8988T (cell line): ENCODE data around the gene EHD1.

Experiments used
- DNase-seq: peaks from one replicate; pipeline ENCODE4 v3.0.0; 2011

Gene EHD1

DNA sequence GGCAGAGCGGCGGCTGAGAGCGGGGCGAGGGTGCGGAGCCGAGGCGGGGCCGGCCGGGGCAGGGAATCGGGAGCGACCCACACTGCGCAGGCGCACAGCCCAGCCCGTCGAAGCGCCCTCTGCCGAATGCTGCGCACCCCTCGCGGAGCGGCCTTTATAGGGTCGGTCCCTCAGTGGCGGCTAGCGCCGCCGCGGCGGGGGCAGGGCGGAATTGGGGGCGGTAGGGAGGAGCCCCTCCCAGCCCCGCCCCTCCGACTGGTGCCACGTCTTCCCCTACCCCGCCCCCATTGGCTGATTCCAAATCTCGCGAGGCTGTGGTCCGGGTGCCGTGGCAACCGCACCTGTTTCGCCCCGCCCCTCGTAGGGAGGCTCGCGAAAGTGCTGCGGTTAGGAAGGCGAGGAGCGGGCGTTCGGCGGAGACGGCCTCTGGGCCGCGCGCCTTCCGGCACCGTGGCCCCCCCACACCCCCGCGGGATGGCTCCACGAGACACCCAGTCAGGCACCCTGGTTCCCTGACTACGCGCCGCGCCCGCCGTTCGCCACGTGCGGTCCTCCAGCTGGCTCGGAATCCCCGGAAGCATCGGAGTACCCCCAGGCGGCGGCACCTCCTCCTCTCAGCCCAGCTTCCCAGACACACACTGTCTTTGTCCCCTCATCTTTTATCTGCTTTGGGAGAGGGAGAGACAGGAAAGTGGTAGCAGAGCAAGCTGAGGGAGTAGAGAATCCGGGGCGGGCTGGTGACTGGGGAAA is at the start of gene EHD1:
TSS of gene EHD1 (minus strand) at position 128 of the 750 bp plus-strand sequence. CDS start 157 bp downstream, outside the sequence.
- peak; percentile 98 for DNase-seq

DNA sequence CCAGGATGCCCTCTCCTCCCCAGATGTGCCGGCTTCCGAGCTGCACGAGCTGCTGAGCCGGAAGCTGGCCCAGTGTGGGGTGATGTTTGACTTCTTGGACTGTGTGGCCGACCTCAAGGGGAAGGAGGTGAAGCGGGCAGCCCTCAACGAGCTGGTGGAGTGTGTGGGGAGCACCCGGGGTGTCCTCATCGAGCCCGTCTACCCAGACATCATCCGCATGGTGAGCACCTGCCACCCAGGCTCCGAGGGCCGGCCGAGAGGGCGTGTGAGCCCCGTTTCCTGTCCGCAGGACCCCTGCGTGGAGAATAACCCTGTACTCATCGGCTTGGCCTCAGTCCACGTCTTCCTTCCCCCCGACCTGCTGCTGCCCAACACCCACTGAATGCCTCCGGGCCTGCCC is 48.3 kb upstream of the EHD1 start:
- DNase-seq: no peak

DNA sequence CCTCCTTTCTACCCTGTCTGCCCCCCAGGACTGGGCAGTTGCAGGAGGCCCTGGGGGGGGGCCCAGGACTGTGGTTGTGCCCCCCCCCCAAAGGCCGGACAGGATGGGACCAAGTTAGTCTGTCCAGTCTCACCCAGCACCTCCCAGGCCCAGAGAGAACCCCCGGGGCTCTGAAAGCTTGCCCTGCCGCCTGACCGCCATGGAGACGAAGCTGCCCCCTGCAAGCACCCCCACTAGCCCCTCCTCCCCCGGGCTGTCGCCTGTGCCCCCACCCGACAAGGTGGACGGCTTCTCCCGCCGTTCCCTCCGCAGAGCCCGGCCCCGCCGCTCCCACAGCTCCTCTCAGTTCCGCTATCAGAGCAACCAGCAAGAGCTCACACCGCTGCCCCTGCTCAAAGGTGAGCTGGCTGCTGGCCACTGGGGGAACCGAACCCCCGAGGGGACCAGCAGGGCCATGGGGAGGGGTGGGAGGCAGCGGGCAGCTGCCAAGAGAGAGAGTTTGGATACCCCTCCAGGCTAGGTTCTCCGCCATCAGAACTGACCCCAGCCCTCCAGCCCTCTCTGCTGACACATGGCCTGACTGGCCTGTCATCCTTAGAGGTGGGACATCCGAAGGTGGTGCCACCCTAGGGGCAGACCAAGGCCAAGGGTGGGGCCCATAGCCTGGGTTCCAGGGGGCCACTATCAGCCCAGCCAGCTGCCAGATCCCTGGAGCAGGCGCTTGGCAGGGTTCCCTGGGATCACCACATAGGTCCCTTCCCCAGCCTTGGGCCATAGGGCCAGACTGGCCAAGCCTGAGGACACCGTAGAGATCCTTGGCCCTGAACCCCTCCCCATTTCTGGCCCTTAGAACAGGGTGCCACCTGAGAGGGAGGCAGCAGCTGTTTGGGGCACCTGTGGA is 47.4 kb upstream of the EHD1 start:
- DNase-seq: no peak

DNA sequence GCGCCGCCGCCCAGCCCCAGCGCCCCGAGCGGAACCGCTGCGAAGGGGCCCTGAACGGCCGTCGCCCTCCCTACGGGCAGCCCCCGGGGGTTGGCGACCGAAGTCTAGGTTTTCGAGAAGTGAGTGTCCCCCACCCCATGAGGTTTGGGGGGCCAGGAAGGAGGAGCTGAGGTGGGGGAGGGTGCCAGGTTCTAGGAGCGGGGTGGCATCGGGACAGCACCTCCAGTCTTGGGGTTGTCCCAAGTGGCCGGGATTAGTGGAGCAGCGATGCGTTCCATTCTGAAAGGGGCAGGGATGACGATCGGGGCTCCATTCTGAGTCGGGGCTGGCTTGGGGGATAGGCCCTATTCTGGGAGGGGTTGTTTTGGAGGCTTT is 46.5 kb upstream of the EHD1 start:
- DNase-seq: peak; percentile 62

DNA sequence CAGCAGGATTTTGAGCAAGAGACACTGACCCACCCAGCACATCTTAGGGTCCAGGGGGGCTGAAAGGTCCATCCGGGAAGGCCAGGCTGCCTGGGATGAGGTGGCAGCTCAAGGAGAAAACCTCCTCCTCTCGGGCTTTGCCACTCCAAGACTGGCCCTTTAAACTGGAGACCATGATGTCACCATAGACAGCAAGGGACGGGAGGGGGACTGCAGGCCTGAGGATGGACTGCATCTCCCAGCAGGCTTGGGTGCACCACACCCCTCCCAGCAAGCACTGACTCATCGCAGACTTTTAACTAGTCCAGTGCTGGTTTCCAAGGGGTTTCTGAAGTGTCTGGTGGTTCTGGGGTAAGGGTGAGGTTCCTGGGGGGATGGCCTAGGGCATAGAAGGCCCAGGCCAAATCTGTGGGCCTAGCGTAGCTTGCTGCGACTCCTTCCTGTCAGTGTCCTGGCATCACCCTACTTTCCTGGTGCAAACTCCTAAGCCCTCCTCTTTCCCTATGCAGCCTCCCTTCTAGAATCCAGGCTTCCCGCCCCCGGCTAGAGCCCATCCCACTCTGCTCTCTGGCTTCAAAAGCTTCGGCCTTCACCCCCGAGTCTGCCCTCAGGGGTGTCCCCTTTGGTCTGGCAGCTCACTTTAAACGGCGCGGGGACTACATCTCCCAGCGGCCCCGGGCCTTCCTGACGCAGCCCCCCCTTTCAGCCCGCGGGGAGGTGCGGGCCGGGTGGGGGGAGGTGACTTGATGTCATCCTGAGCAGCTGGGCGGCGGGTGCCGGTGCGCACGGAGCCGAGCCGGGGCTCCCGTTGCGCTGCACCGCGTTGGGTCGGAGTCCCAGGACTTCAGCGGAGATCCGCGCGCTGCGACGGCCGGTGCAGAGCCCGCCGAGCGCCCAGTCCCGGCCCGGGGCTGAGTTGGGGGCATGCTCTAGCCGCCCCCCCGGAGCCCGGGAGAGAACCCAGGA is 45.8 kb upstream of the EHD1 start, which contains the start of gene PPP2R5B:
TSS of gene PPP2R5B (plus strand) at position 746 of the 966 bp plus-strand sequence. CDS start 1,046 bp downstream, outside the sequence.
- DNase-seq: peak; percentile 99

DNA sequence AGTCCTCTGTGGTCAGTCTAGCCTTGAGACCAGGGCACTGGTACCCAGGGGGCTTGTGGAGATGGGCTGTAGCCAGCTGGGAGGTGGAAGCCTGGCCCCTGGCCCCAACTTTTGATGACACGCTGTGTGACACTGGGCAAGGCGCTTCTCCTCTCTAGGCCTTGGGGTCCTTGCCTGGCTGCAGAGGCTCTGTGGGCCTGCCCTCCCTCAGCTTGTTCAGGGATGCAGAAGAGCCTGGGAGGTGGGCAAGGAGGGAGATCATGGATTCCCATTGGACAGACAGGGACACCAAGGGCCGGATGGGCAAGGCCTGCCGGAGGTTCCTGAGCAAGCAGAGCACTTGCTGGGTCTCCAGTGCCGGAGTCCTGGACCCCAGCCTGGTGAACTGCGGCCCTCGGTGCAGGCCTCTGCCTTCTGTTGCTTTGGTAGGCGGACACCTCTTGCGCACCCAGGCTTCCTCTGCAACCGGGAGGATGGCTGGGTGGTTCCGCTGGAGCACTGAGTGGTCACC is 44.8 kb upstream of the EHD1 start:
- no peak for DNase-seq

DNA sequence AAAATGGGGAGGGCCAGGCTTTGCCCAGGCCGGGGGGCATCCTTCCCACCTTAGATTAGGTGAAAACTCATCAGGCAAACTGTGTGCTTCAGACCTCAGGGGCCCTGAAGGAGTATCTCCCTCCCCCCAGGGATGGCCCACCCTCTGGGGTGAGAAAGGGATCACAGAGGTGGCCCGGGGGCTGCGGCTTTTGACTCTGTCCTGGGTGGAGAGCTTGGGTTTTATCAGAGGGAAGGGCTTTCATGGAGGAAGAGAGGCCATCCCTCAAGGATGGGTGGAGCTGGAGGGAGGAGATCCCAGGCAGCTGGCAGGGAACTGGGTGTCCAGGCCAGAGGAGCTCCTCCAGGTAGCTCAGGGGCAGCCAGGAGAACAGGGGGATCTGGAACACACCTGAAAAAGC is 43.0 kb upstream of the EHD1 start:
- no peak for DNase-seq

DNA sequence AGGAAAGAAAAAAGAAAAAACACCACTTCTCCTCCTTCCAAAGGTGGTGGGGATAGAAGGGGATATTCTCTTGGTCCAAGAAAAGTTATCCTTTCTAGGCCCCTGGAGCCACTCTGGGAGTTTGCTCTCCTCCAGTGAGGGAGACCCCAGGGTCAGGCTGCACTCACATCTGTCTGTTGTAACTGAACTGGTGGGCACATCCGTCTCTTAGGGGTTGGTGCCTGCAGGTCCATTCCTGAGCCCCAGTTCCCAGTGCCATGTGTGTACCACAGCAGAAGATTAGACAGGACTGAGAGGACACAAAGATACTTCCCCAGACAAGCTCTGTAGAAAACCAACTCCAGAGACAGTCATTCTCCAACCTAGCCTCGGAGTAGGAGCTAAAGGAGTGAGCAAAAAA is 41.7 kb upstream of the EHD1 start:
- DNase-seq: no peak

DNA sequence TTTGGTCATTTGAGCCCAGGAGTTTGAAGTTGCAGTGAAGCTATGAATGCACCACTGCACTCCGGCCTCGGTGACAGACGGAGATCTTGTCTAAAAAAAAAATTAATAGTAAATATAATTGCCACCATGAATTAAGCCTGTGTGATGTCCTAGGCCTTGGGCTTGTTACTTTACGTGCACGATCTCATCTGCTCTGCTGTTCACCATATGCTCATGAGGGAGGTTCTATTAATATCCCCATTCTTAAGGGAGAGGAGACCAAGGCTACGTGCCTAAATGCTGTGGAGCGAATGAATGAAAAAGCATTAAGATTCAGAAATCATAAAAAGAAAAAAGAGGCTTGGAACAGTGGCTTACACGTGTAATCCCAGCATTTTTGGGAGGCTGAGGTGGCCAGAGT is 41.2 kb upstream of the EHD1 start:
- no peak for DNase-seq

DNA sequence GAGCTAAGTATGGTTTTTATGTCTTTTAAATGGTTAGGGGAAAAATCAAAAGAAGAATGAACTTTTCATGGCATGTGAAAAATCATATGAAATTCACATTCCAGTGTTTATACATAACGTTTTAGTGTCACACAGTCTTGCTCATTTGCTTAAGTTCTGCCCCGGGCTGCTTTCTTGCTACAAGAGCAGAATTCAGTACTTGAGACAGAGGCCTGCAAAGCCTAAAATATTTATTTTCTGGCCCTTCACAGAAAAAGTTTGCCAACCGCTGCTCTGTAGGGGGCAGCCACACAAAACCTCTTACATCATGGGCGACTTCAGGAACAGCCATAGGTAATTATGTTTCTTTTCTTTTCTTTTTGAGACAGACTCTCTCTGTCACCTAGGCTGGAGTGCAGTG is 39.6 kb upstream of the EHD1 start:
- no peak for DNase-seq

DNA sequence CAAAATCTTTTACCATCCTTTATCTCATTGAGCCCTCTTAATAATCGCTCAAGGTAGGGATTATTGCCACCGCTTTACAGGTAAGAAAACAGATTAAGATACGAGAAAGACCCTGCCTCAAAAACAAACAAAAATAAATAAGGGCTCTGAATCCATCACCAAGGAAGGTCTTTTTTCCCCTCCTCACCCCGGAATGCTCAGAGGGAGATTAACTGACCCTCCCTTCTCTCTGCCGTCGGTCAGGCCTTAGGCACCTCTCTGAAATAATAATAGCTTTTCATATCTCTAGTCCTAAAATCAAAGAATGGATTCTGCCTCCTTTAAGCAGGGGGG is 39.2 kb upstream of the EHD1 start:
- DNase-seq: no peak

DNA sequence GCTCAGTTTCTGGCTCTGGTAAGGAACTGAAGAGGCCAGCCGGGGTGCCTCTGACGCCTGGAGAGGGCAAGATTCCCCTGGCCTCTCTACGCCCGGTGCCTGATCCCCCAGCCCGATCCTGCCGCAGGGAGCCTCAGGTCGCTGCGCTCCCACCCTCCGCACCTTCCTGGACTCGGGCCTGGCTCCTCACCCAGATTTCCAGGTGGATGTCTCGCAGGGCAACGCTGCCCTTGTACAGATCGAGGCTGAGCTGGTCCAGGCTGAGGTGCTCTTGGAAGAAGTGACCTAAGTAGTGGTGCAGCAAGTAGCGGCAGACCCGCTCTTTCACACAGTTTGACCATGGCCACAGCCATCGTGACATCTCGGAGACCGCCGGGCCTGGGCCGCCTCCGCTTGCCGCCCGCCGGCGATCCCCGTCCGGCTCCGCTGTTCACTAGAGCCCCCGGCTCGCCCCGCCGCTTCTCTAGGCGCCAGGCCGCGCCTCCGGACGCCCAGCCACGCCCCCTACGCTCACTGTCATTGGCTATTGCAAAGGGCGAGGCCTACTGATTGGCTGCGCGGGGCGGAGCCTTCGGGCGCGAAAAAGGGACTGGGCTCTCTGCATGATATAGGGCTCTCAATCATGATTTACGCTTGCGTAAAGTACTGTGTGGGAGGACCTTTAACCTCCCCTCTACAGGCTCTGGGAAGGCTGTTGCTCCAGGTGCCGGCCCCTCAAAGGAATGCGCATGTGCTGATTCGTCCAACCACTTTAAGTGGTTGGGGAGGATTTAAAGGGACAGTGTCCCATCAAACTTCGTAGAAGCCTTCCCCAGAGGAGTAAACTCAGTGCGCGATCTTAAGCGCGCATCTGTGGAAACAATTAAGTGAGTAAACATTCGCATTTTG is 38.6 kb upstream of the EHD1 start, which contains the start of gene ATG2A:
TSS of gene ATG2A (minus strand) at position 435 of the 888 bp plus-strand sequence. CDS start at position 361, 74 bp downstream.
- peak; percentile 98 for DNase-seq

DNA sequence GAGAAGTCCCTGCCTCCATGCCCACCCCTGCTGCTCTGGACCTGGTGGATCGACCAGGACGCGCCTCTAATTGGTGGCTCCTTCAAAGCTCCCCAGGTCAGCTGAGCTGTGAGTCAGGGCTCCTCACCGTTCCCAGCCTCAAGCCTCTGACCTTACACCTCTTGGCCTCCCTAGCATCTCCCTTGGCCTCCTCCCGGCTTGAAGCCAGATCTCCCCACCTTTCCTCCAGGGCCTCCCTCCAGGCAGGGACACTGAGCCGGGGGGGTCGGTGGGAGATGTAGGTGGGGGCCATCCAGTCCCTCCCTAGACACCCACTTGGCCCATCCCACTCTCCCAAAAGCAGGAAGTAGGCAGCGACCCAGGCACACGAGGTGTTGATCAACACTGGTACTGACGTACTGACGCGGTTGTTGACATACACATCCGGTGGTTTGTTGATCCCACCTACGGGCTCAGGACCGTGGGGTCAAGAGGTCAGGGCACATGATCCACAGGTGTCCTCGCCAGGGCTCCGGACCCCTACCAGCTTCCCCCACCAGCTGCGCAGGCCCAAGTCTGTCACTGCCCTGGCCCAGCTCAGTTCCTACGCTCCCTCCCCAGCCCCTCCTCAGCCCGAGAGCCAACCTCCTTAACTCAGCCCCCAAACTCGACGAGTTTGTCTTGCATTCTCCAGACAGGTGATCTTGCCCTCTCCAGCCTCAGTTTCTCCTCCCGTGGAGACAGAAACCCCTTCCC is 37.8 kb upstream of the EHD1 start:
- peak; percentile 75 for DNase-seq

DNA sequence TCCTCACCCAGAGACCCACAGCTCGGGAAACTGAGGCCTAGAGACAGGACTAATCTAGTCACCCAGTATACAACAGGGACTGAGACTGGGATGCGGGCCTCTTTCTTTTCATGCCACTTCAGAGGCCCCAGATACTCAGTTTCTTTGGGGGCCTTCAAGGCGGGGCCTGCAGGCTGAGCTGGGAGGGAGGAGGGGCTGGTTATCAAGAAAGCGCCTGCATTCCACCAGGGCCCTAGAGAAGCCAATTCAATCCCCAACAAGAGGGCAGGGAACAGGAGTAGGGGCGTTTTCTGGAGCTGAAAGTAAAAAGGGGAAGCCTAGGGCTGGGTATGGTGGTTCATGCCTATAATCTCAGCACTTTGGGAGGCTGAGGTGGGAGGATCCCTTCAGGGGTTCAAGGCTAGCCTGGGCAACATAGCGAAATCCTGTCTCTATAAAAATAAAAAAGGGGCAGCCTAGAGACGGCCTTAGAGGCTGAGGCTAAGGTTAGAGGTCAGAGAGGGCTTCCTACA is 37.0 kb upstream of the EHD1 start:
- peak; percentile 43 for DNase-seq

DNA sequence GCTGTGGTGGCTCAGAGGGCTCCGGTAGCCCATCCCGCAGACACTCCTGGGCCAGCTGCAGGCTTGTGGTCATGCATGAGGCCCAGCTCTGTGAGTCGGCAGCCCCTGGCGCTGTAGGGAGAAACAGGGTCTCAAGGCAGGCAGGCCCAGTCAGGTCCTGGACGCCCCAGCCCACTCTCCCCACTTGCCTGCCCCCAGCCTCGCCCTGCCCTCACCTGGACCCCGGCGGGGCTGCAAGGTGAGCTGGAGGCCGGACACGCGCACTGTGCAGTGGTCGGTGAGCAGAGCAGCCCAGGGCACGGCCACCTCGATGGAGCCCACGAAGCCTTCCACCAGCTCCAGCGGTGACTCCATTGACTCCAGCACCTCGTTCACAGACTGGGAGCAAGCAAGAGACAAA is 35.7 kb upstream of the EHD1 start:
- no peak for DNase-seq

DNA sequence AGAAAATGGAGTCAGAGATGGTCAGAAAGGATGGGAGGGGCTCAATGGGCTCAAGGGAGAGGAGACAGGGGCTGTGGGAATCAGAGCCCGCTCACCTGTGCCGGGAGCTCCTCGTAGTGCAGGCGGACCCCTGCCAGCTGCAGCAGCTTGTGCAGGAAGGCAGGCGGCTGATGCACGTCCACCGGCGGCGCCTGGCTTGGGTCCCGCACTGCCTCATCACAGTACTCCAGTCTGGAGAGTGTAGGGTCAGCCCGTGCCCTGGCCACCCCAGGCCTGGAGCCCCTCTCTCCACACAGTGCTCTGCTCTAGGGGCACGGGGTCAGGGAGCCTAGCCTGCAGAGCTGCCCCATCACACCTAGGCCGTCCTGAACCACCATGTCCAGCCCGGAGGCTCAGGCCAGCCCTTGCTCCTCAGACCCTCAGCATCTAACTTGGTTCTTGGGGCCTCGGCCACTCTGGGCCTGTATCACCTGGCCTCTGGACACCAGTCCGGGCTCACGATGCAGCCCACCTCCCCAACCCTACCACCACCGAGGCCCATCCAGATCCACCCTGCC is 34.8 kb upstream of the EHD1 start:
- no peak for DNase-seq

DNA sequence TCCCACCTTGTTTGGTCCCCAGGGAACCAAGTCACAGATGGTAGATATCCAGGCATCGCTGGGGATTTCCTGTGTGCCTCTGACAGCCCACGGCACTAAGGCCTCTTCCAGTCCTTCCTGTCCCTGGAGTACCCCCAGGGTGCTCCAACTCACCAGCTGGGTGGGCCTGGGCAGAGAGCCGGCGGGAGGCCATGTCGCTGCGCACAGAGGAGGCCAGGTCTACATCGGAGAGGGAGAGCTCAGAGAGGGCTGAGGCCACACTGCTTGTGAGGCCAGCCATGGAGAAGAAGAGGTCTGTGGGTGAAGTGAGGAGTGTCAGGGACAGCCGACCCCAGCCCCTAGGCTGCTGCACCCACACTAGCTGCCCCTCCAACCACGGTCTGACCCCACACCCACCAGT is 33.3 kb upstream of the EHD1 start:
- DNase-seq: no peak

DNA sequence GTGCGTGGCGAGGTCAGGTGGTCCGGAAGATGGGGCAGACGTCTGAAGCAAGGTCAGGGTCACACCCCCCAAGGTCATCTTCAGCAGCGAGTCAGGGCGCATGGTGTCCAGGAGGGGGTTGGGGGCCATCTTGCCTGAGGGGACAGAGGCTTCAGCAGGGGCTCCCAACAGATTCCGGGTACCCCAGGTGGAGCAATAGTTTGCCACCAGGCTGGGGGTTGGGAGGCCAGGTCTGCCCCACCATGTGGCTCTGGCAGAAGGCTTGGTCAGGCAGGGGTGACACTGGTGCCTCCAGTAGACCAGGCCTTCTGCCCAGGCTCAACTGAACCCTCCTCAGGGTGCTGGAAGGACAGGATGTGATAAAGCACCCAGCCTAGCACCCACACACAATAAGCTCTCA is 32.7 kb upstream of the EHD1 start:
- no peak for DNase-seq

DNA sequence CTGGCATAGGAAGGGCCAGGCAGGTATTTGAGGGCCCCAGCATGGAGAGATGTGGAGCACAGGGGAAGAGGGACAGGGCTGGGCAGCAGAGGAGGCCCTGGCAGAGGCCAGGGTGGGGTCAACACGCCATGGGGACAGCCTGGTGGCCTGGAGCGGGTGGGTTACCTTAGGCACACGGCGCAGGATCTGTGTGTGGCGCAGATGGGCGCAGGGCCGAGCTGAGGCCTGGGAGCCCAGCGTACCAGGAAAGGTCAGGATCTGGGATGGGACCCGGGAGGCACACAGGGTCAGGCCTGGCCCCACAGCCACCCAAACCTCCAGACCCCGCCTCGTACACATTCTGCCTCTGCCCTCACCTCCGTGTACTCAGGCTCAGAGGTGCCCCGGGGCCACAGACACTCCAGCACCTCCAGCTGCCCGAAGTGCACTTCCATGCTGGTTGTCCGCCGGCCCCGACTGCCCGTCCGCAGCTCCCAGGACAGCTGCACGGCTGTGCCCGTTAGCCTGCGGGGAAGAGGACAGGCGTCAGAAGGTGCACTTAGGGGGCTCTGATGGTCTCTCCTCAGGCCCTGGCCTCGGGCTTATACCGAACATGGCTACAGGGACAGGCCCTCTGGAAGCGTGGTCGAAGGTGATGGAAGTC is 32.2 kb upstream of the EHD1 start:
- no peak for DNase-seq
